Body of pancreas (tissue), 4 donors: ENCODE data around the gene ASAP2.

ENCODE experiments used
- POLR2A ChIP-seq, 3 donors: fragments of 450-650 bp; IDR thresholded peaks; one replicate each; pipeline ENCODE4 v1.6.1; 2016; ENCODE audit warnings: antibody characterized with exemption in 3 of 3, mild to moderate bottlenecking in 2 of 3
- TF ChIP-seq, protein P1 (sequence below), 7 experiments: fragments of 450-650 bp in 4 of 7; fragments of 200-600 bp in 3 of 7; sonication (generic) in 3 of 7; IDR thresholded peaks; one replicate each; pipeline ENCODE4 v1.5.1; 2016 to 2019; ENCODE audit warnings: antibody characterized with exemption in 7 of 7

- TF ChIP-seq, protein P1, sequence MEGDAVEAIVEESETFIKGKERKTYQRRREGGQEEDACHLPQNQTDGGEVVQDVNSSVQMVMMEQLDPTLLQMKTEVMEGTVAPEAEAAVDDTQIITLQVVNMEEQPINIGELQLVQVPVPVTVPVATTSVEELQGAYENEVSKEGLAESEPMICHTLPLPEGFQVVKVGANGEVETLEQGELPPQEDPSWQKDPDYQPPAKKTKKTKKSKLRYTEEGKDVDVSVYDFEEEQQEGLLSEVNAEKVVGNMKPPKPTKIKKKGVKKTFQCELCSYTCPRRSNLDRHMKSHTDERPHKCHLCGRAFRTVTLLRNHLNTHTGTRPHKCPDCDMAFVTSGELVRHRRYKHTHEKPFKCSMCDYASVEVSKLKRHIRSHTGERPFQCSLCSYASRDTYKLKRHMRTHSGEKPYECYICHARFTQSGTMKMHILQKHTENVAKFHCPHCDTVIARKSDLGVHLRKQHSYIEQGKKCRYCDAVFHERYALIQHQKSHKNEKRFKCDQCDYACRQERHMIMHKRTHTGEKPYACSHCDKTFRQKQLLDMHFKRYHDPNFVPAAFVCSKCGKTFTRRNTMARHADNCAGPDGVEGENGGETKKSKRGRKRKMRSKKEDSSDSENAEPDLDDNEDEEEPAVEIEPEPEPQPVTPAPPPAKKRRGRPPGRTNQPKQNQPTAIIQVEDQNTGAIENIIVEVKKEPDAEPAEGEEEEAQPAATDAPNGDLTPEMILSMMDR (IDR thresholded peaks at IDR 0.05), result no peak
- TF ChIP-seq POLR2A (IDR thresholded peaks at IDR 0.05), result no peak
Measured at GRCh38 chr2:9164112-9164608, 42.5 kb upstream of the ASAP2 start.
